BLaER1 (cell line): ENCODE data around the gene OR1E2.
A peak's percentile ranks its signal among the peaks of the same experiment; 100 is the strongest.
"Not testable (repeated sequence)": the region's sequence is repeated elsewhere in the genome, so short reads cannot be mapped to it uniquely, and the experiment has no call there.

Source experiments
- H3K27ac ChIP-seq: shearing (Covaris generic); formaldehyde crosslinking; 2 replicates; pipeline ENCODE4 v1.8.1; 2022
- H3K27me3 ChIP-seq: shearing (Covaris generic); formaldehyde crosslinking; 2 replicates; pipeline ENCODE4 v1.8.1; 2022
- H3K36me3 ChIP-seq: shearing (Covaris generic); formaldehyde crosslinking; 2 replicates; pipeline ENCODE4 v1.8.1; 2022
- H3K4me1 ChIP-seq: shearing (Covaris generic); formaldehyde crosslinking; 2 replicates; pipeline ENCODE4 v1.8.1; 2022
- H3K4me2 ChIP-seq: shearing (Covaris generic); formaldehyde crosslinking; 2 replicates; pipeline ENCODE4 v1.8.1; 2022
- H3K4me3 ChIP-seq: shearing (Covaris generic); formaldehyde crosslinking; 2 replicates; pipeline ENCODE4 v1.8.1; 2022
- H3K9ac ChIP-seq: shearing (Covaris generic); formaldehyde crosslinking; 2 replicates; pipeline ENCODE4 v1.8.1; 2022
- H3K9me3 ChIP-seq: shearing (Covaris generic); formaldehyde crosslinking; 2 replicates; pipeline ENCODE4 v1.8.1; 2022
- H4K20me1 ChIP-seq: shearing (Covaris generic); formaldehyde crosslinking; 2 replicates; pipeline ENCODE4 v1.8.1; 2022
- Cebpa-rat ChIP-seq: shearing (Covaris generic); IDR thresholded peaks from 2 replicates; pipeline ENCODE4 v1.8.1; 2022

OR1E2 gene

DNA sequence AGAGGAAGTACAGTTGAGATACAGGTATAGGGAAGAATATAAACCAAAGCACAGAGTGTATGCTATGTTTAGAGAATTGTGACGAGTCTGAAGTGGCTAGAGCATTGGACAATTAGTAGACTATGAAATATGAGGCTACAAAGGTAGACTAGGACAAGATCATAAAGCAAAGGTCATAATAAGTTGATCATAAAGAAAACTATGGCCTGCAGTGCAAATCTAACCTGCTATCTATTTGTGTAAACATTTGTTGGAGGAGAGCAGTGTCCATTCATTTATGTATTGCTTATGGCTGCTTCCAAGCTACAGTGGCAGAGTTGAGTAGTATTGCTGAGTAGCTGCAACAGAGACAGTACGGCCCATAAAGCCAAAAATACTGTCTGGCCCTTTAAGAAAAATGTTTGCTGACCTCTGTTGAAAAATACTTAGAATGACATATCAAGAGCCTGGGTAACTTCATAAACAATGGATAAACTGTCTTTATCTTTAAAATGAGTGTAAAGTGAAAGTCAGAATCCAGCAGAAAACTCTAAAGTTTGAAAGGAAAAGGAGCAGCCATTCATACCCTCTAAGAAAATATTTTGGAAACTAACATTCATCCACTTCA lies 14.5 kb upstream of the OR1E2 start:
- Histone ChIP-seq H3K4me3 (no peak overlapping the region), H3K9me3 (no peaks in the 10 kb centered on the region), H3K27ac (no peak overlapping the region), H3K27me3 (no peaks in the 10 kb centered on the region), H3K4me2 (no peak overlapping the region), H3K9ac (no peak overlapping the region), H3K4me1 (no peaks in the 10 kb centered on the region), H4K20me1 (no peaks in the 10 kb centered on the region), H3K36me3 (no peaks in the 10 kb centered on the region)
- TF ChIP-seq Cebpa-rat: no peak

DNA sequence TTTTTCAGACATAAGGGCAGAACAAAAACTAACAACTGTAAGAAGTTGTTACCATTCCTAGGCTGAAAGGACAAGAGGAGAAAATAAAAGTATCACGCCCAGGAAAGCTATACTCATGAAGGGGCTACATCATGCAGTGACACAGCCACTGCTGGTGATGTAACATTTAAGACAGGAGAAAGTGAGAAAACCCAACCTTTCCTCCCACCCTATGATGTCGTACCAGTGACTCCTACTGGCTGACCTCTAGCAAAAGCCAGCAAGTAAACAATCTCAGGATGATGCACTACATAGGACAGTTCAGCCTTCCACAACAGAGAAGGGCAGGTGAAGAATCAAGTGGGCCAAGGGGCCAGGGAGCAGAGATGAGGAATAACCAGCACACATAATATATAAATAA lies 14.0 kb upstream of the OR1E2 start:
- Histone ChIP-seq H3K4me2 (no peak overlapping the region), H3K27ac (no peak overlapping the region), H3K27me3 (no peaks in the 10 kb centered on the region), H4K20me1 (no peaks in the 10 kb centered on the region), H3K4me1 (no peaks in the 10 kb centered on the region), H3K9me3 (no peaks in the 10 kb centered on the region), H3K36me3 (no peaks in the 10 kb centered on the region), H3K9ac (no peak overlapping the region), H3K4me3 (no peak overlapping the region)
- no peak for TF ChIP-seq Cebpa-rat

DNA sequence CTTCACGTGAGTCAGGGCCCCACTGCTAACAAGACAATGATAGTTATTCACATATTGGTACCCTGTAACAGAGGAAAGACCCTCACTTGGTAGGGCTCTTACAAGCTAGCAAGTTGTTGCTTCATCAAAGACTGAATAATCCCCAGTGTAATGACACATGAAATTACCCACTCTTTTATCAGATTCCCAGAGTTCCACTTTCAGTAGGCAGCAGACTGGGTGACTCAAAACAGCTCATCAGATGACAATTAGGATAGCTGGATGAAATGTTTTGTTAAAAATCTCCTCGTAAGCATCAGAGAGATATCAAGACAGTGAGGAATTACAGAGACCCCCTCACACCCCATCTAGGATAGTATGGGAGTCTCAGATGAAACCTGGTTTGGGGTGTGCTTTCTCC lies 6.8 kb upstream of the OR1E2 start:
- no peaks in the 10 kb centered on the region for H3K9me3 ChIP-seq
- no peaks in the 10 kb centered on the region for H3K4me1 ChIP-seq
- no peak overlapping the region for H3K9ac ChIP-seq
- TF ChIP-seq Cebpa-rat: no peak
- no peaks in the 10 kb centered on the region for H3K27me3 ChIP-seq
- H4K20me1 ChIP-seq: no peaks in the 10 kb centered on the region
- no peak overlapping the region for H3K4me3 ChIP-seq
- no peaks in the 10 kb centered on the region for H3K36me3 ChIP-seq
- no peak overlapping the region for H3K27ac ChIP-seq
- H3K4me2 ChIP-seq: no peak overlapping the region

DNA sequence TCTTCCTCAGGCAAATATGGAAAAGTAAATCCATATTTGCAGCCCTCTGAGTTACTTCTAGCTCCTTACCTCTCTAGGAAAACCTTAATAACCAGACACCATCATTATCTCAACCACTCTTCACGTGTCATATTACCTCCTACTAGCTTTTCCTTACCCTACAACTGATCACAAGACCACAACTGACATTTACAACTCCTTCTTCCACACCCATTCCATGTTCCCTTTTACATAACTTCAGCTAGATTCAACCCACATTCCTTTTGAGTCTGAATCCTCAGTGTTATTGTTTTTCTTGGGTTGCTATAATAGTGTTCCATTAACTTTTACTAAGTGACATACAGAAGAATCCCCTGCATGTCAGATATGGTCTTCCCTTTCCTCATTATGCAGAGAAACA lies 4.7 kb upstream of the OR1E2 start:
- no peaks in the 10 kb centered on the region for H4K20me1 ChIP-seq
- no peaks in the 10 kb centered on the region for H3K27me3 ChIP-seq
- no peak overlapping the region for H3K27ac ChIP-seq
- H3K4me3 ChIP-seq: no peak overlapping the region
- no peak overlapping the region for H3K4me2 ChIP-seq
- H3K9me3 ChIP-seq: no peaks in the 10 kb centered on the region
- no peaks in the 10 kb centered on the region for H3K4me1 ChIP-seq
- no peaks in the 10 kb centered on the region for H3K36me3 ChIP-seq
- no peak for TF ChIP-seq Cebpa-rat
- H3K9ac ChIP-seq: no peak overlapping the region

DNA sequence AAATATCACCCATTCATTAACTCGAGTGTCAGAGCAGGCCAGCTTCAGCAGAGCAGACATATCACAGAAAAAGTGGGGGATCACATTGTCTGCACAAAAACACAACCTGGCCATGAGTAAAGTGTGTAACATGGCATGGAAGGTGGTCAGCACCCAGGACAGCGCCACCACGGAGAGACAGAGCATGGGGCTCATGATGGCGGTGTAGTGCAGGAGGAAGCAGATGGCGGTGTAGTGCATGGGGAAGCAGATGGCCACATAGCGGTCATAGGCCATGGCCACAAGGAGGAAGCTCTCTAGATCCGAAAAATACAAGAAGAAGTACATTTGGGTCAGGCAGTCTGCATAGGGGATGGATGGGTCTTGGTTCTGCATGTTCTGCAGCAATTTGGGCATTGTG lies 426 bp downstream of the OR1E2 start:
- not testable (repeated sequence) for H3K27ac ChIP-seq, H3K4me3 ChIP-seq, H4K20me1 ChIP-seq, H3K36me3 ChIP-seq, H3K9ac ChIP-seq, H3K9me3 ChIP-seq, H3K4me1 ChIP-seq, H3K4me2 ChIP-seq, H3K27me3 ChIP-seq

DNA sequence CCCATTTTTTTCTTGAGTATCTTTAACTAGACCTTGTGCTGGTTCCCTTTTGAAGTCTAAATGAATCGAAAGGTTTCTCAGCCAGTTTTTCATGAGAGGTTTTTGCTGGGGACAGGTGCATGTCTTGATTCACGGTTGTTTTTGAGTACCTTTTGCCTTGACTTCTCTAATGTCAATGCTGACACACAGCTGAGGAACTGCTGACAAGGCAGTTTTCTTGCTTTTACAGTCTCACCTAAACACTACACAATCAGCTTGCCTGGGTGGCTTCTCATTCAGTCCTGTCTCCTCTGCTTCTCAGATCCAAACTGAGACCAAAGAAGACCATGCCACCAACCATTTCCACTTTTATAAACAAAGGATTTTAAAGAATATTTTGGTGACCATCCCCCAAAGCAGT lies 15.4 kb downstream of the OR1E2 start:
- no peak overlapping the region for H3K4me2 ChIP-seq
- H3K4me1 ChIP-seq: no peaks in the 10 kb centered on the region
- H3K27me3 ChIP-seq: no peaks in the 10 kb centered on the region
- TF ChIP-seq Cebpa-rat: no peak
- no peak overlapping the region for H3K4me3 ChIP-seq
- peaks cover 5% of the 10 kb centered on the region; the same call in 1 of the 2 replicates for H3K9me3 ChIP-seq
- H3K36me3 ChIP-seq: no peaks in the 10 kb centered on the region
- no peak overlapping the region for H3K27ac ChIP-seq
- no peaks in the 10 kb centered on the region for H4K20me1 ChIP-seq
- no peak overlapping the region for H3K9ac ChIP-seq

DNA sequence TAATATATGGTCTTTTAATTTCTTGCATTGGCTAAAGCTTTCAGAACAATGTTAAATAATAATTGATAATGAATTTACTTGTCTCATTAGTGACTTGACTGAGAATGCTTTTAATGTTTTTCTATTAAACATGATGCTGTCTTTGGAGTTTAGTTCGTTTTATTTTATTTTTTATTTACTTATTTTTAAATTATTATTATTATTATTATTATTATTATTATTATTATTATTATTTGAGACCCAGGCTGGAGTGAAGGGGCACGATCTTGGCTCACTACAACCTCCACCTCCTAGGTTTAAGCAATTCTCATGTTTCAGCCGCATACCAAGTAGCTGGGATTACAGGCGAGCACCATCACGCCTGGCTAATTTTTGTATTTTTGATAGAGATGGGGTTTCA lies 18.0 kb downstream of the OR1E2 start:
- Histone ChIP-seq H3K27me3 (no peaks in the 10 kb centered on the region), H3K27ac (no peak overlapping the region), H3K9ac (no peak overlapping the region), H4K20me1 (no peaks in the 10 kb centered on the region), H3K4me3 (no peak overlapping the region), H3K4me2 (no peak overlapping the region), H3K9me3 (peaks cover 5% of the 10 kb centered on the region; the same call in 1 of the 2 replicates), H3K36me3 (no peaks in the 10 kb centered on the region), H3K4me1 (peaks cover 17% of the 10 kb centered on the region)
- no peak for TF ChIP-seq Cebpa-rat

DNA sequence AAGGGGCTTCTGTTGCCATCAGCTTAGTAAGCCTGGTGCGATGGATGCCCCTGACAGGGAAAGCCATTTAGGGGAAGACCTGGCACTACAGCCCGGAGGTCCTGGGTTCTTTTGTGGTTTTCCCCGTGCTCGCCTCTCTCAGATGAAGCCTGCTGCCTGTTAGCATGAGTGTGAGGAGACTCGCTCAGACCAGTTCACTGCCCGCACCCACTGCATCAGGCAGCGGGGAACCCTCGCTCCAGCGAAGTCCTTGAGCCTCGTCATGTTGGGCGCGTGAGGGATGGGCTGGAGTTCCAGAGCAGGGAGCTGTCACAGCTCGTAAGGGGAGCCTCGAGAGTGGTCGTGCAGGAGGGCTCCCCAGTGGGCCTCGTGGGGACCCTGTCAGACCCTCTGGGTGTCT lies 21.4 kb downstream of the OR1E2 start:
- H3K36me3 ChIP-seq, H3K27ac ChIP-seq, H4K20me1 ChIP-seq, H3K9ac ChIP-seq, H3K4me3 ChIP-seq, H3K27me3 ChIP-seq: not testable (repeated sequence)
- Histone ChIP-seq H3K9me3 (peaks cover 19% of the 10 kb centered on the region), H3K4me2 (peak overlapping the region; percentile 63), H3K4me1 (peaks cover 17% of the 10 kb centered on the region)

DNA sequence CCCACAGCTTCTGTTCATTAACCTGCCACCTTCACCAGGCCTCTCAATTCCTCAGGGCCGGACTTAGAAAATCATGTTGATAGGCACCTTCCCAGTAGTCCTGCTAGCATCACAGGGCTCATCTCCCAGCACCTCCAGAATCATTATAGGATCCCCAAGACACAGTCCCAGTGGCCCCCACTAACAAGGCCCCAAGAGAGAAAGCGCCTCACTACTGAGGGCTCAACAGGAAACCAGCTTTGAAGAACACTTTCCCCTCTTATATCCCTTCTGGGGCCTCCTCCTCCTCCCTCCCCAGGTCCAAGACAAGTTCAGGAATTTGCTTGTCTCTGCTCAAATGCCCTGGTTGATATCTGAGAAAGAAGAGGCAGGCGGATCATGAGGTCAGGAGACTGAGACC lies 22.6 kb downstream of the OR1E2 start, which contains the start of gene OR3A3:
TSS of gene OR3A3 (plus strand) at position 301 of the 400 bp plus-strand sequence.
- H3K27me3 ChIP-seq: no peaks in the 10 kb centered on the region
- no peaks in the 10 kb centered on the region for H4K20me1 ChIP-seq
- no peak within 1 kb of the TSS for H3K9ac ChIP-seq
- H3K36me3 ChIP-seq: no peaks in the 10 kb centered on the region
- no peak within 1 kb of the TSS for H3K27ac ChIP-seq
- peaks cover 29% of the 10 kb centered on the region for H3K9me3 ChIP-seq
- H3K4me1 ChIP-seq: peaks cover 17% of the 10 kb centered on the region
- no peak for TF ChIP-seq Cebpa-rat
- no peak within 1 kb of the TSS for H3K4me3 ChIP-seq
- peak within 1 kb of the TSS; percentile 63 for H3K4me2 ChIP-seq

DNA sequence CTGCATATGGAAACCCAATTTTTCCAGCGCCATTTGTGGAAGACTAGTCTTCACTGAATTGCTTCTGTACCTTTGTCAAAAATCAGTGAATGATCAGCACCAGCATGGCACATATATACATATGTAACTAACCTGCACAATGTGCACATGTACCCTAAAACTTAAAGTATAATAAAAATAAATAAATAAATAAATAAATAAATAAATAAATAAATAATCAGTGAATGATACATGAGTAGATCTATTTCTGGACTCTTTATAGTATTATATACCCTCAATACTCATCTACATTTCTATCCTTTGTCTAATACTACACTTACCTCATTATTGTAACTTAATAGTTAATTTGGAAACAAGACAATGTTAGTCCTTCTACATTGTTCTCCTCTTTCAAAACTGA lies 29.8 kb downstream of the OR1E2 start:
- peaks cover 30% of the 10 kb centered on the region for H3K9me3 ChIP-seq
- H3K4me1 ChIP-seq, H3K27ac ChIP-seq, H3K4me3 ChIP-seq, H3K36me3 ChIP-seq, H3K4me2 ChIP-seq, H4K20me1 ChIP-seq, H3K27me3 ChIP-seq, H3K9ac ChIP-seq: not testable (repeated sequence)

DNA sequence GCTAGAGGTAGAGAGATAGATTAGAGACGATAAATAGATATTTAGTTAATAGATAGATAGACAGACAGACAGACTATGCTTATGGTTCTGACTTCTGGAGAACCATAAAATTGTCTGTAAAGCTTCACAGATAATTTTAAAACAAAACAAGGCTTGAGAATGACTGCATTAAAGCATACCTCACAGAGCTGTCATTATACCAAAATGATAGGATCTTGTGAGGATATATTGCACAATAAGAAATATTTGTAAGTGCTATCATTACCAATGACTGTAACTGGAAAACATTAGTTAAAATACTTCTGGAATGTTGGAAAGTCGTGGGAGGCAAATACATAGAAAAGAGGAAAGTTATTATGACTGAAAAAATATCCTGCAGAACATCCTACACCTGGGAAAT lies 31.9 kb downstream of the OR1E2 start:
- Histone ChIP-seq H3K4me1 (no peaks in the 10 kb centered on the region), H4K20me1 (no peaks in the 10 kb centered on the region), H3K36me3 (no peaks in the 10 kb centered on the region), H3K27ac (no peak overlapping the region), H3K9ac (no peak overlapping the region), H3K27me3 (no peaks in the 10 kb centered on the region), H3K9me3 (peaks cover 11% of the 10 kb centered on the region), H3K4me2 (no peak overlapping the region), H3K4me3 (no peak overlapping the region)
- no peak for TF ChIP-seq Cebpa-rat
